Measurements from ENCODE around the gene SMIM7.
"Not testable (repeated sequence)": the region's sequence is repeated elsewhere in the genome, so short reads cannot be mapped to it uniquely, and the experiment has no call there.

The SMIM7 gene

GRCh38 chr19:16659832-16660708 is at the start of gene SMIM7:
TSS of gene SMIM7 (minus strand) at chr19:16660144. CDS start at chr19:16660110, 34 bp downstream.
- peak; percentile 98 for DNase-seq

- no peak for DNase-seq
These were observed 43.7 kb upstream of the SMIM7 start for GRCh38 chr19:16703677-16704076.

- no peak for DNase-seq
These were observed 42.2 kb upstream of the SMIM7 start for GRCh38 chr19:16702123-16702522.

GRCh38 chr19:16698914-16699313 is 39.0 kb upstream of the SMIM7 start:
- DNase-seq, result no peak

- no peak for DNase-seq
These were observed 28.1 kb upstream of the SMIM7 start for GRCh38 chr19:16688084-16688483.

GRCh38 chr19:16684216-16684615 is 24.3 kb upstream of the SMIM7 start:
- DNase-seq, result no peak

- DNase-seq, result no peak
These were observed 22.6 kb upstream of the SMIM7 start for GRCh38 chr19:16682539-16682938.

- no peak for DNase-seq
These were observed 19.9 kb upstream of the SMIM7 start for GRCh38 chr19:16679811-16680210.

GRCh38 chr19:16678498-16678897 is 18.6 kb upstream of the SMIM7 start:
- no peak for DNase-seq

GRCh38 chr19:16677055-16677454 is 17.1 kb upstream of the SMIM7 start:
- DNase-seq, result no peak

- DNase-seq, result no peak
These were observed 16.3 kb upstream of the SMIM7 start for GRCh38 chr19:16676101-16676798.

GRCh38 chr19:16673839-16674238 is 13.9 kb upstream of the SMIM7 start:
- not testable (repeated sequence) for DNase-seq

GRCh38 chr19:16673231-16673630 is 13.3 kb upstream of the SMIM7 start:
- DNase-seq, result no peak

GRCh38 chr19:16671652-16672274 is 11.8 kb upstream of the SMIM7 start:
- DNase-seq, result no peak

GRCh38 chr19:16670291-16670690 is 10.3 kb upstream of the SMIM7 start:
- no peak for DNase-seq

- not testable (repeated sequence) for DNase-seq
These were observed 8.8 kb upstream of the SMIM7 start for GRCh38 chr19:16668702-16669101.

- DNase-seq, result no peak
These were observed 8.2 kb upstream of the SMIM7 start for GRCh38 chr19:16668176-16668575.

- peak; percentile 46 for DNase-seq
These were observed 1.6 kb upstream of the SMIM7 start for GRCh38 chr19:16661480-16662034.

GRCh38 chr19:16660763-16661479 is 977 bp upstream of the SMIM7 start, which contains the start of gene TMEM38A:
TSS of gene TMEM38A (plus strand) at chr19:16661139. CDS start at chr19:16661218, 79 bp downstream.
- DNase-seq, result peak; percentile 82

- DNase-seq, result no peak
These were observed 496 bp downstream of the SMIM7 start for GRCh38 chr19:16659464-16659831.

GRCh38 chr19:16657384-16657783 is 2.6 kb downstream of the SMIM7 start:
- no peak for DNase-seq

- no peak for DNase-seq
These were observed 4.2 kb downstream of the SMIM7 start for GRCh38 chr19:16655727-16656126.

- no peak for DNase-seq
These were observed 5.3 kb downstream of the SMIM7 start for GRCh38 chr19:16654627-16655026.
